HepG2 (cell line): ENCODE measurements around the gene NUBP1. TPM values are rescaled to one million over a fixed set of nuclear protein-coding genes. Genes with fewer than 3 reads are reported as not detected.

ENCODE experiments used
- ATAC-seq: fragments of 200-7000 bp; cut with Tn5 transposase; 3 replicates; pipeline ENCODE4 v1.9.1; 2020; ENCODE audit warnings: mild to moderate bottlenecking, moderate library complexity
- BruUV-seq: library from RNA; stranded (reverse); fragments of 400-500 nt; replicated peaks from 2 replicates; lab custom pipeline; 2021; lab: Mats Ljungman, UMichigan
- CTCF ChIA-PET: fragments of 300-600 bp; formaldehyde crosslinking; extraction: SDS; loops from one replicate; lab custom pipeline; 2021; ENCODE audit warnings: low total read pairs, inconsistent platforms, low intra/inter-chr PET ratio; lab: Yijun Ruan, JAX
- POLR2A ChIA-PET: fragments of 350-600 bp; sonication (Branson Sonifier 250); formaldehyde crosslinking; loops from one replicate; lab custom pipeline; 2020; ENCODE audit warnings: antibody characterized with exemption, inconsistent platforms; lab: Yijun Ruan, JAX
- DNase-seq: peaks from one replicate; pipeline ENCODE4 v3.0.0-alpha.2; 2015; ENCODE audit warnings: low spot score
- FAIRE-seq: peaks from 3 replicates; lab custom pipeline; 2011; peaks lifted over from hg19 to GRCh38; lab: Jason Lieb, UNC
- H2AFZ ChIP-seq: one replicate; pipeline ENCODE4 v1.6.1; 2011; ENCODE audit warnings: low read length, inconsistent platforms
- H3K27ac ChIP-seq: fragments of 300-600 bp; 3 replicates; pipeline ENCODE4 v1.8.0; 2011; ENCODE audit warnings: mixed run types, mild to moderate bottlenecking, mixed read lengths, low read length, inconsistent platforms; ENCODE audit not compliant: insufficient read depth; ENCODE audit errors: extremely low read length
- H3K27me3 ChIP-seq, 2 experiments: fragments of 200-600 bp in 1 of 2; 2 replicates in 1 of 2; 3 replicates in 1 of 2; pipeline versions ENCODE4 v1.6.0 to v1.8.0; 2011; ENCODE audit warnings: low read length in 2 of 2, mild to moderate bottlenecking in 2 of 2, moderate library complexity in 2 of 2, inconsistent platforms in 1 of 2; ENCODE audit not compliant: insufficient read depth in 2 of 2, control insufficient read depth in 1 of 2
- H3K36me3 ChIP-seq, 2 experiments: fragments of 200-600 bp in 1 of 2; replicated peaks in 1 of 2; 2 replicates in 1 of 2; 3 replicates in 1 of 2; pipeline versions ENCODE4 v1.5.1 to v1.8.0; 2011; ENCODE audit warnings: low read length in 2 of 2, inconsistent platforms in 1 of 2; ENCODE audit not compliant: insufficient read depth in 2 of 2, control insufficient read depth in 1 of 2
- H3K4me1 ChIP-seq: 2 replicates; pipeline ENCODE4 v1.5.1; 2012; ENCODE audit warnings: low read length, inconsistent platforms; ENCODE audit not compliant: insufficient read depth
- H3K4me2 ChIP-seq: 2 replicates; pipeline ENCODE4 v1.6.0; 2011; ENCODE audit warnings: low read depth, low read length, inconsistent platforms
- H3K4me3 ChIP-seq, 3 experiments: fragments of 200-600 bp in 1 of 3; sonication (generic), shearing (Covaris generic) in 1 of 3; replicated peaks in 1 of 3; 2 replicates each; pipeline ENCODE4 v1.5.1; 2011 to 2016; ENCODE audit warnings: low read length in 3 of 3, inconsistent platforms in 2 of 3, low read depth in 2 of 3, mild to moderate bottlenecking in 2 of 3, control low read depth in 1 of 3, mixed read lengths in 1 of 3; ENCODE audit not compliant: insufficient read depth in 1 of 3
- H3K79me2 ChIP-seq: one replicate; pipeline ENCODE4 v1.6.1; 2011; ENCODE audit warnings: low read length, inconsistent platforms; ENCODE audit not compliant: insufficient read depth
- H3K9ac ChIP-seq: 2 replicates; pipeline ENCODE4 v1.6.0; 2011; ENCODE audit warnings: mild to moderate bottlenecking, low read depth, low read length, inconsistent platforms; ENCODE audit not compliant: insufficient read depth
- H3K9me3 ChIP-seq: 2 replicates; pipeline ENCODE4 v1.5.1; 2012; ENCODE audit warnings: mild to moderate bottlenecking, low read length
- H4K20me1 ChIP-seq: 2 replicates; pipeline ENCODE4 v1.6.0; 2011; ENCODE audit warnings: inconsistent platforms, mild to moderate bottlenecking, low read length, moderate library complexity; ENCODE audit not compliant: insufficient read depth
- FIP1L1 ChIP-seq: fragments of 200-400 bp; formaldehyde crosslinking; IDR thresholded peaks from 2 replicates; pipeline ENCODE4 v1.6.1; 2018; ENCODE audit warnings: low read depth, mild to moderate bottlenecking, low read length, moderate library complexity, borderline replicate concordance; ENCODE audit not compliant: insufficient read depth
- HDAC1 ChIP-seq: sonication (generic); formaldehyde crosslinking; IDR thresholded peaks from 2 replicates; pipeline ENCODE4 v1.5.1; 2020; ENCODE audit warnings: mild to moderate bottlenecking, missing genetic modification reagents
- HHEX ChIP-seq: IDR thresholded peaks from 2 replicates; pipeline ENCODE4 v1.6.1; 2016; ENCODE audit warnings: control low read depth
- JUND ChIP-seq: sonication (generic); formaldehyde crosslinking; IDR thresholded peaks from 2 replicates; pipeline ENCODE4 v1.8.0; 2022; ENCODE audit warnings: mild to moderate bottlenecking, missing genetic modification reagents
- KLF6 ChIP-seq: IDR thresholded peaks from 2 replicates; pipeline ENCODE4 v1.8.0; 2016; ENCODE audit warnings: missing biosample characterization, missing genetic modification reagents
- PHF21A ChIP-seq: sonication (generic); formaldehyde crosslinking; IDR thresholded peaks from 2 replicates; pipeline ENCODE4 v1.5.0; 2020; ENCODE audit warnings: mild to moderate bottlenecking, missing genetic modification reagents
- SAP130 ChIP-seq: IDR thresholded peaks from 2 replicates; pipeline ENCODE4 v1.6.1; 2016; ENCODE audit warnings: low read depth
- SYNCRIP ChIP-seq: fragments of 200-400 bp; formaldehyde crosslinking; IDR thresholded peaks from 2 replicates; pipeline ENCODE4 v1.6.1; 2018; ENCODE audit warnings: mild to moderate bottlenecking, low read depth, low read length; ENCODE audit not compliant: insufficient read depth
- ZFAT ChIP-seq: sonication (generic); formaldehyde crosslinking; conservative IDR thresholded peaks from 2 replicates; pipeline ENCODE4 v1.8.1; 2023; ENCODE audit warnings: missing genetic modification reagents, inconsistent platforms
- ZNF639 ChIP-seq: conservative IDR thresholded peaks from 2 replicates; pipeline ENCODE4 v1.6.1; 2018; ENCODE audit warnings: missing genetic modification reagents
- WGBS: methylation state at CpG from one replicate; pipeline ENCODE4 v1.1.6; 2017; ENCODE audit warnings: low lambda C conversion rate; 5-methylcytosine and 5-hydroxymethylcytosine counted together
- in situ Hi-C: cut with HindIII; loops from 2 replicates; pipeline ENCODE4 v1.10.0; 2017; ENCODE audit warnings: low pct_unique_long_range_greater_than_20kb; ENCODE audit not compliant: extremely low pct_ligation_motif_present
- intact Hi-C: fragments of 100-400 bp; cut with micrococcal nuclease; formaldehyde crosslinking; loops from one replicate; pipeline ENCODE4 v1.10.0; 2022; ENCODE audit not compliant: unreplicated experiment
- polyA plus RNA-seq, 8 experiments: library from polyadenylated mRNA; depleted of rRNA in 3 of 8; stranded (reverse) in 7 of 8; unstranded in 1 of 8; fragments of >200 nt; fragmentation: Illumina TruSeq in 4 of 8; extraction: Trizol in 4 of 8; gene quantifications; 2 replicates each; pipeline versions ENCODE4 v1.2.1 to v1.2.3, GENCODE V29; 2011 to 2016; ENCODE audit warnings: low read depth in 4 of 8, missing spikeins in 1 of 8, mixed read lengths in 1 of 8; ENCODE audit not compliant: insufficient read depth in 1 of 8
- total RNA-seq, 5 experiments: library from RNA; depleted of rRNA; stranded (reverse); fragments of >200 nt; fragmentation: Illumina TruSeq; extraction: Trizol; gene quantifications; 2 replicates each; pipeline ENCODE4 v1.2.3, GENCODE V29; 2016; ENCODE audit warnings: low read depth in 1 of 5

The NUBP1 gene
- total and polyA plus RNA-seq, 2 of the 13 experiments (the other 11 are each of a cell fraction or from before 2014, with no cell fraction given): 53.5 to 70.4 TPM

- FAIRE-seq (no peak), ATAC-seq (no peak), DNase-seq (no peak)
- Histone ChIP-seq H3K4me3 (no peak overlapping the region), H3K36me3 (no peaks in the 10 kb centered on the region), H4K20me1 (no peaks in the 10 kb centered on the region), H3K79me2 (no peaks in the 10 kb centered on the region), H2AFZ (no peak overlapping the region), H3K27me3 (no peaks in the 10 kb centered on the region; a peak in 1 of 5 replicates), H3K4me2 (no peak overlapping the region), H3K9ac (no peak overlapping the region), H3K9me3 (peaks cover 25% of the 10 kb centered on the region), H3K4me1 (no peaks in the 10 kb centered on the region), H3K27ac (no peak overlapping the region)
- intact Hi-C loops: no loop called here
- no peak for TF ChIP-seq HDAC1 (CRISPR knock-in tag)
- TF ChIP-seq SYNCRIP: no peak
- no peak for TF ChIP-seq ZNF639 (CRISPR knock-in tag)
- TF ChIP-seq SAP130 (CRISPR knock-in tag): no peak
- no peak for TF ChIP-seq PHF21A
- TF ChIP-seq ZFAT (CRISPR knock-in tag): no peak
- TF ChIP-seq HHEX: no peak
- no peak for TF ChIP-seq KLF6 (CRISPR knock-in tag)
- TF ChIP-seq JUND (CRISPR knock-in tag): no peak
- TF ChIP-seq FIP1L1: no peak
- CTCF ChIA-PET: no interaction called here
- no TSS peak for BruUV-seq
- WGBS: 0% methylated on average over 1 of the region's 1 CpG
- POLR2A ChIA-PET: no interaction called here
- in situ Hi-C loops: no loop called here
Observed at GRCh38 chr16:10699756-10700155, 43.9 kb upstream of the NUBP1 start.
